ENCODE data around the gene ARMH3. TPM values are rescaled to one million over a fixed set of nuclear protein-coding genes. Genes with fewer than 3 reads are reported as not detected.

ARMH3 gene
- total RNA-seq, 1 donor from 2014 or later = 6.6 TPM

DNA sequence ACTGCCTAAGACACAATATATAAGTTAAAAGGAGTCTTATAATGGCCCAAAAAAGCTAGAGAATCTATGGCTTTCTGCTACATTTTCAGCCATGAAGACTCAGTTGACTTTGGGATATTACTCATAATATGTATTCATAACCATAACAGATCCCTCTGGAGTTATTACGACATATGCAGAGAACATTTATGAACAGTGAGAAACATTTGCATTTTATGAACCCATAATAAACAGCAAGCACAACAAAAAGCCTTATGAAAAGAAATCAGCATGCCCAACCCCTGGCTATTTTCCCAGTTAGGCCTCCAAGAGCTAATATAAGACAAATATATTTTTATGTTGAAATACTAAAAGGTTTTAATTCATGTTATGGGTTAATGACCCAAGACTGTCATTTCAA lies 52.4 kb downstream of the ARMH3 start:
- TF ChIP-seq, protein P1, sequence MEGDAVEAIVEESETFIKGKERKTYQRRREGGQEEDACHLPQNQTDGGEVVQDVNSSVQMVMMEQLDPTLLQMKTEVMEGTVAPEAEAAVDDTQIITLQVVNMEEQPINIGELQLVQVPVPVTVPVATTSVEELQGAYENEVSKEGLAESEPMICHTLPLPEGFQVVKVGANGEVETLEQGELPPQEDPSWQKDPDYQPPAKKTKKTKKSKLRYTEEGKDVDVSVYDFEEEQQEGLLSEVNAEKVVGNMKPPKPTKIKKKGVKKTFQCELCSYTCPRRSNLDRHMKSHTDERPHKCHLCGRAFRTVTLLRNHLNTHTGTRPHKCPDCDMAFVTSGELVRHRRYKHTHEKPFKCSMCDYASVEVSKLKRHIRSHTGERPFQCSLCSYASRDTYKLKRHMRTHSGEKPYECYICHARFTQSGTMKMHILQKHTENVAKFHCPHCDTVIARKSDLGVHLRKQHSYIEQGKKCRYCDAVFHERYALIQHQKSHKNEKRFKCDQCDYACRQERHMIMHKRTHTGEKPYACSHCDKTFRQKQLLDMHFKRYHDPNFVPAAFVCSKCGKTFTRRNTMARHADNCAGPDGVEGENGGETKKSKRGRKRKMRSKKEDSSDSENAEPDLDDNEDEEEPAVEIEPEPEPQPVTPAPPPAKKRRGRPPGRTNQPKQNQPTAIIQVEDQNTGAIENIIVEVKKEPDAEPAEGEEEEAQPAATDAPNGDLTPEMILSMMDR (conservative IDR thresholded peaks at IDR 0.05; ENCODE audit: low read depth, low read length) = no peak
- H3K4me3 ChIP-seq (ENCODE audit: low read depth, low read length) = no peak overlapping the region
- DNase-seq (ENCODE audit: low read depth) = no peak

DNA sequence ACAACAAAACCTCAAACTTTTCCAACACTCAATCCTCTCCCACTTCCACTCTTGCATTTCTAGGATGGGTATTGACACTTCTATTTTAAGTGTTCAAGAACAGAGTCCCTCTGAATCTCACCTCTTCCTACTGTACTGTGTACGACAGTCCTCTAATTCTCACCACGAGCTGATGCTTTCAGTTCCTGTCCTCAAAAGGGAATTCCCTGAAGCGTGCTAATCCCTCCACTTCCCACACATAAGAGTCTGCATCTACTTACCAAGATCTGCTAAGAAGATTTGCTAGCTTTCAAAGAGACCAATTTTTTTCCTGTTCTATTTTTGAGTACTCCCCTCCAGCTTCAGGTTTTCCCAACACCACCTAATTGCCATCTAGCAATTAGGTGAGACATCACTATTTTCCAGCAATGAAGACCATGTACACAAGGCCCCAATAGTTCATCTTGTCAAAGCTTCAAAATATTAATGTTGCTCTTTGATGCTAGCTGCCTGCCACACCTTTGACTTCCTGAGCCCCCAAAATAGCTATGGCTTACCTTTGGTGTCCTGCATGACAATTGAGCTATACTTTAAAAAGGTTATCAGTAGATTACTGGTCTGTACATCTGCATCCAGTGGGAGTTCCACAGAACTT lies 54.4 kb downstream of the ARMH3 start:
- TF ChIP-seq, protein P1 (conservative IDR thresholded peaks at IDR 0.05; ENCODE audit: low read depth, low read length) = no peak
- no peak overlapping the region for H3K4me3 ChIP-seq (ENCODE audit: low read depth, low read length)
- DNase-seq (ENCODE audit: low read depth) = no peak

DNA sequence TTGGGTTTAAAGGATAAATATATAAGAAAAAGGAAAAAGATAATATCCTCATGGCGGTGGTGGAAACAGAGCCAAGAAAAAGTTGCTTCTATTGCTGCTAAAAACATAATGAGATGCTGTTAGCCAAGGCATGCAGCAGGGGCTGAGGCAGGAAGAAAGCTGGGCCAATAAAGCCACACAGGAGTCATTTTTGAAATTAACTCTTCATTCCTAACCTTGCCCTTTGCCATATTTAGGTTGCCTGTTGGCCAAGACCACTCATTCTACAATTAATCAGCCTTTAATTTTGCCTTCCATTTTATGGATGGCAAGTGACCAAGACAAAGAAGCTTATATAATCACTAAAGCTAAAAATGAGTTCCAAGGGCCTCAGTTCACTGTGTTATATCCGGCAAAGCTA lies 58.2 kb downstream of the ARMH3 start:
- no peak for DNase-seq (ENCODE audit: low read depth)
- no peak overlapping the region for H3K4me3 ChIP-seq (ENCODE audit: low read depth, low read length)
- TF ChIP-seq, protein P1 (conservative IDR thresholded peaks at IDR 0.05; ENCODE audit: low read depth, low read length) = no peak

DNA sequence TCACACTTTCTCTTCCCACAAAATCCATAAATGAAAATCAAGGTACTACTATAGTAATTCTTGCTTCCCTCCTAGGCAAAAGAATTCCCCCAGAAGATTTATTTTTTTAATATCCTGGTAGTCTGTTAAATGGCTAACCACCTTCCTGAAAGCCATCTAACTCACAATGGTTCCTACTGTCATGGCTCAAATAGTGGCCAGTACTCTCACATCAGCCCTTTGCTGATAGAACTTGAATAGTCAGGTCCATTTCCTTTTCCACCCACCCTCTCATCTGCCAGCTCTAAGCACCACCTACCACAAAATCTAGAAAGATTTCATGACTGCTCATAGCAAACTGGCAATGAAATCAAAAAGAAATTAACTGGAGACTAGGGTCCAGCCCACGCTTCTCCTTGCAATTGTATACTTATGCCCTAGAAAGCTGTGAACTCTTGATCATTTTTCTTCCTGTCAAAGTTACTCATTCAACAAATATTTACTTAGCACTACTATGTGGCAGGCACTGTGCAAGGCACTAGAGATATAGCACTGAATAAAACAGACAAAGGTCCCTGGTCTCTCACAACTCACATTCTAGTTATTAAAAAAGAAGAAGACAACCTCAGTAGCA lies 60.4 kb downstream of the ARMH3 start:
- TF ChIP-seq, protein P1 (conservative IDR thresholded peaks at IDR 0.05; ENCODE audit: low read depth, low read length) = no peak
- no peak overlapping the region for H3K4me3 ChIP-seq (ENCODE audit: low read depth, low read length)
- DNase-seq (ENCODE audit: low read depth) = no peak

DNA sequence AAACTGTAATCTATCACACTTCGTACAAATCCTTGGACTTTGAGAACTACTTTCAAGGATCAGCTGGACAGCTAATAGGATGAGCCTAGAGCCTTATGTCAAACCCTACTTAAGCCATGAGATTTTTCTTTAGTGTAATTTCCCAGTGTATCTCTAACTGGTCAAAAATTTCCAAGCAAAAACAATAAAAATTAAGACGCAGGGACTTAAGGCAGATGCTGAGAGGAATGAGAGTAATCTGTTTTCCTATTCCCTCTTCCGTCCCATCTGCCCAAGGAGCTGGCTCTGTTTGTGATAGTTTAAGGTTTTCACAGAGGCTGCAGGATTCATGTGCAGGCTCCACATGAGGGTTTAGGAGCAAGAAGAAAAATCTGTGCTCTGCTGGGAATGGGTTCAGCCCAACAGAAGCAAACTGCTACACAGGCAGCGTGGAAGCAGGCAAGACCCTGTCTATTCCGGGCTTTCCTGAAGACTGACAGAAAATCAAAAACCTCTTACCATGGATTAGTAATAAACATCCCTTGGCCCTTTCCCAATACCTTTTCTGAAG lies 62.2 kb downstream of the ARMH3 start:
- no peak for DNase-seq (ENCODE audit: low read depth)
- TF ChIP-seq, protein P1 (conservative IDR thresholded peaks at IDR 0.05; ENCODE audit: low read depth, low read length) = no peak
- no peak overlapping the region for H3K4me3 ChIP-seq (ENCODE audit: low read depth, low read length)

DNA sequence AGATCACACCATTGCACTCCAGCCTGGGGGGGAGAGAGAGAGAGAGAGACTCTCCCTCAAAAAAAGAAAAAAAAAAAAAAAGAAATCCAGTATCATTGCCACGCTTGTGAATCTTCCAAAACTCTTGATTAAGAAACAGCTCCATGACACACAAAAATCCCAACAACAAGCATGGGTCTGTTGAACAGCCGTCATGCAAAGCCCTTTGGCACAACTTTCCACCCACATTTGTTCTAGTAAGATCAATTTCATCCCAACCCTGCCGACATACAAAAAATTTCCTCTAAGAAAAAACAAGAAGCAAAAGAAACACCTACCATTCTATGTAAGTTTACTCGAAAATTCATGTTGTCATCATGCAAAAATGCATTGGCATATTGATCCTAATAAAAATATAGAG lies 62.8 kb downstream of the ARMH3 start:
- no peak overlapping the region for H3K4me3 ChIP-seq (ENCODE audit: low read depth, low read length)
- DNase-seq (ENCODE audit: low read depth) = no peak
- TF ChIP-seq, protein P1 (conservative IDR thresholded peaks at IDR 0.05; ENCODE audit: low read depth, low read length) = no peak

DNA sequence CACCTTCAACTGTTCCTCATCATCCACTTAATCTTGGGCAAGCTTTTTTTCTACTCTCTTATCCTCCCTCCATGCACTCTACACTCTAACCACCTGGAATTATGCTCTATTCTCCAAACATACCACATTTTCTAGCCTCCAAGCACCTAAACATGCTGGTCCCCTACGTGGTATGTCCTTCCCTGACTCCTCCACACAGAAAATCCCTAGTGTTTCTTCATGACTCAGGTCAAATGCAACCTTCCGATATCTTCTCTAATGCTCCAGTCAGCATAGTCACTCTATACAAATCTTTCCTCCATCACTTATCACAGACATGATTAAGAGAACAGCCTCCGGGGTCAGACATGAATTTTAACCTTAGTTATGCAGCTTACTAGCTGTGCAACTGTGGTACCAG lies 68.8 kb downstream of the ARMH3 start:
- no peak for DNase-seq (ENCODE audit: low read depth)
- H3K4me3 ChIP-seq (ENCODE audit: low read depth, low read length) = no peak overlapping the region
- TF ChIP-seq, protein P1 (conservative IDR thresholded peaks at IDR 0.05; ENCODE audit: low read depth, low read length) = no peak

Data from epithelial cell of proximal tubule (primary cell).